ENCODE data around the gene ITPR1. TPM values are rescaled to one million over a fixed set of nuclear protein-coding genes. Genes with fewer than 3 reads are reported as not detected.

Gene ITPR1
- total RNA-seq, 4 donors from 2014 or later: 12.1 to 68.7 (median 25.6) TPM

DNA sequence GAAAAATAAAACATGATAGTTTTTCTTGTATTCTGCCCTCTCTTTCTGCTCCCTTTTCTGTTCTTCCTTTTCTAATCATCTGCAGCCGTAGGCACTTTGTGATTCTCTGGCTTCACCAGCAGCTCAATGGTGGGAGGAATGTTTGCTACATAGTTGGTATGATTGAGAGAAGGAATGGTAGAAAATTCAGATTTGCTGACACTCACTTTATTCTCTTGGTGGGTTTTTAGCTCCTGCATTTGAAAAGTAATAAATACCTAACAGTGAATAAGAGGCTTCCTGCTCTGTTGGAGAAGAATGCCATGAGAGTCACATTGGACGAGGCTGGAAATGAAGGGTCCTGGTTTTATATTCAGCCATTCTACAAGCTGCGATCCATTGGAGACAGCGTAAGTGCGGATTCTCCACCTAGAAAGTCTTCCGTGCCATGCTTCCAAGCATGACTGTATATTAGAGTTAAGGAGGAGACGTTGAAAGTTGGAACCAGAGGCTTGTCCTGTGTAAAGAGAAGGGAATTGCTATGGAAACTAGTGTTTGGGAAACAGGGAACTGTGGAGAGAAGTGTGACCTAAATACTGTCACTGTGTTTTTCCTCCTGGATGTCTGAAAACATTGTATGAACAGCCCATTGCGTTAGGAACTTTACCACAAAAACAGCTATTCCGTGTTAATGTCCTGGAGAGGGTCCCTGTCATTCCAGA, 148.9 kb downstream of the ITPR1 start:
- WGBS, 2 donors: 79 to 87% methylated on average over 9 of the region's 9 CpGs
- Histone ChIP-seq H3K27ac (peak overlapping the region in 1 of 4 donors; percentile 57), H3K4me3 (no peak overlapping the region), H3K9me3 (no peaks in the 10 kb centered on the region), H3K36me3 (peaks cover 0 to 61% (median 0%) of the 10 kb centered on the region in 3 donors), H3K4me1 (no peaks in the 10 kb centered on the region), H3K27me3 (no peaks in the 10 kb centered on the region)
- TF ChIP-seq, protein P1, sequence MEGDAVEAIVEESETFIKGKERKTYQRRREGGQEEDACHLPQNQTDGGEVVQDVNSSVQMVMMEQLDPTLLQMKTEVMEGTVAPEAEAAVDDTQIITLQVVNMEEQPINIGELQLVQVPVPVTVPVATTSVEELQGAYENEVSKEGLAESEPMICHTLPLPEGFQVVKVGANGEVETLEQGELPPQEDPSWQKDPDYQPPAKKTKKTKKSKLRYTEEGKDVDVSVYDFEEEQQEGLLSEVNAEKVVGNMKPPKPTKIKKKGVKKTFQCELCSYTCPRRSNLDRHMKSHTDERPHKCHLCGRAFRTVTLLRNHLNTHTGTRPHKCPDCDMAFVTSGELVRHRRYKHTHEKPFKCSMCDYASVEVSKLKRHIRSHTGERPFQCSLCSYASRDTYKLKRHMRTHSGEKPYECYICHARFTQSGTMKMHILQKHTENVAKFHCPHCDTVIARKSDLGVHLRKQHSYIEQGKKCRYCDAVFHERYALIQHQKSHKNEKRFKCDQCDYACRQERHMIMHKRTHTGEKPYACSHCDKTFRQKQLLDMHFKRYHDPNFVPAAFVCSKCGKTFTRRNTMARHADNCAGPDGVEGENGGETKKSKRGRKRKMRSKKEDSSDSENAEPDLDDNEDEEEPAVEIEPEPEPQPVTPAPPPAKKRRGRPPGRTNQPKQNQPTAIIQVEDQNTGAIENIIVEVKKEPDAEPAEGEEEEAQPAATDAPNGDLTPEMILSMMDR (IDR thresholded peaks at IDR 0.05): no peak
- no peak for TF ChIP-seq POLR2A (IDR thresholded peaks at IDR 0.05)
- intact Hi-C loops (cut with DNase I): no loop called here
- DNase-seq: no peak

DNA sequence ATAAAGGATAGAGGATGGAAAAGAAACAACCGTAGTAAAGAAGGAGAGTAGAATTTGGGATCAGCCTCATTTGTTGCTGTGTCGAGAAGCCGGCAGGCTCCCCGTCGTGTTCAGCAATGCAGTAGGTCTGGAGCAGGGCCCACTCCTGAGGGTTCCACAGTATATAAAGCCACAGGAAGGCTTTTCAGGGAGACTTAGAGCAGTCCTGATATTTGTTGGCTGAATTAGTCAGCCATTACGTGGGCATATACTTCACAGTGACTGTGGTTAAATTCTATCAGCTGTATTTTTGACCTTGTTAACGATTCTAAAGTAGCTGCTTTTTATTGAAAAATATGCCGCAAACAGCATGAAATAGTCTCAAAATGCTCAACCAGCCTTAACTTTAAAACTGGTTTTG, 149.5 kb downstream of the ITPR1 start:
- Histone ChIP-seq H3K9me3 (no peaks in the 10 kb centered on the region), H3K4me3 (no peak overlapping the region), H3K4me1 (no peaks in the 10 kb centered on the region), H3K27me3 (no peaks in the 10 kb centered on the region), H3K27ac (peak overlapping the region in 1 of 4 donors; percentile 57), H3K36me3 (peaks cover 0 to 67% (median 0%) of the 10 kb centered on the region in 3 donors)
- 84 to 86% methylated on average over 8 of the region's 8 CpGs for WGBS, 2 donors
- intact Hi-C loops (cut with DNase I): no loop called here
- DNase-seq: no peak
- TF ChIP-seq, protein P1 (IDR thresholded peaks at IDR 0.05): no peak
- TF ChIP-seq POLR2A (IDR thresholded peaks at IDR 0.05): no peak

DNA sequence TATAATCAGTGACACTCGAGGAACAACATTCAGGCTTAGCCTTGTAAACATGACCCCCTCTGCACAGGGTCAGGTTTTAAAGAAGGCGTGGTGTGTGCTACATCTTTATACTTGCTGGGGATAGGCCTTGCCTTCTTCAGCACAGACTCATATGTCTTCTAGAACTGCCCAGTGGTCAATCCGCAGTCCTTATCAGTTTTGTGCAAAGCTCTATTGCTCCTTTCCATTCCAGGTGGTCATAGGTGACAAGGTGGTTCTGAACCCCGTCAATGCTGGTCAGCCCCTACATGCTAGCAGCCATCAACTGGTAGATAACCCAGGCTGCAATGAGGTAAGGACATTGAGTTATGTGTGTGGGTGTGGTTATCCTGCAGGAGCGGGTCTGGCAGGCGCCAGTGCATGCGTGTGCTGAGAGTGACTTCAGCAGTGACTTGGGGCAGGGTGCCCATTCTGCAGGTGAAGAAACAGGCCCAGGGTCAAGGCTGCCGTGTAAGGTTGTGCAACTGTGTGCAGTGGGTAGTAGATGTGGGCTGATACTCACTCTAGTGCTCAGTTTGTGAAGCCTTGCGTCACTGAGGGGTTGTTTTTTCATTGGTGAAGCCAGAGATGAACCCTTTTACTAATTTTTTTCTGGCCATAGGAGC, 150.9 kb downstream of the ITPR1 start:
- no peaks in the 10 kb centered on the region for H3K4me1 ChIP-seq
- 75 to 76% methylated on average over 5 to 9 of the region's 9 CpGs for WGBS, 2 donors
- peaks cover 0 to 73% (median 0%) of the 10 kb centered on the region in 3 donors for H3K36me3 ChIP-seq
- intact Hi-C loops (cut with DNase I): no loop called here
- no peak for TF ChIP-seq POLR2A (IDR thresholded peaks at IDR 0.05)
- TF ChIP-seq, protein P1 (IDR thresholded peaks at IDR 0.05): no peak
- no peak overlapping the region for H3K4me3 ChIP-seq
- H3K27ac ChIP-seq: no peak overlapping the region
- no peak for DNase-seq
- H3K27me3 ChIP-seq: no peaks in the 10 kb centered on the region
- no peaks in the 10 kb centered on the region for H3K9me3 ChIP-seq

DNA sequence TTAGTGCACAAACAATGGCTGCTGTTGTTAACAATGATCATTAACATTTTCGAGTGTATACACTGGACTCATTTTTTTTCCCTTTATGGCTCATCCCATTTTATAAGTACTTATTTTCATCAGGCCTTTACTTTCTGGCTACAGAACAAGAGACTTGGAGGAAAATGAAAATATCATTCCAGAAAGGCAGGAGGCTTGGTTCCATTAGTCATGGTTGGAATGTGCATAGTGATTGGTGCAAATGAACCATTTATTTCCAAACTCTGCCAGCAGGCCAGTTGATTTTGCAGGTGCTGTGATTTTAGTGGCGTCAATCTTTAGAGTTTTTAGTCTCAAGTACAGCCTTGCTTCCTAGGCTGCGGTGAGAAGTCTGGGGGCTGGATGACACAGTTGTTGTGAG, 151.8 kb downstream of the ITPR1 start:
- Histone ChIP-seq H3K27ac (no peak overlapping the region), H3K9me3 (no peaks in the 10 kb centered on the region), H3K4me3 (no peak overlapping the region), H3K27me3 (no peaks in the 10 kb centered on the region), H3K4me1 (no peaks in the 10 kb centered on the region), H3K36me3 (peaks cover 0 to 70% (median 0%) of the 10 kb centered on the region in 3 donors)
- TF ChIP-seq, protein P1 (IDR thresholded peaks at IDR 0.05): no peak
- TF ChIP-seq POLR2A (IDR thresholded peaks at IDR 0.05): no peak
- WGBS, 2 donors: 63 to 88% methylated on average over 2 to 3 of the region's 3 CpGs
- DNase-seq: no peak
- intact Hi-C loops (cut with DNase I): no loop called here

DNA sequence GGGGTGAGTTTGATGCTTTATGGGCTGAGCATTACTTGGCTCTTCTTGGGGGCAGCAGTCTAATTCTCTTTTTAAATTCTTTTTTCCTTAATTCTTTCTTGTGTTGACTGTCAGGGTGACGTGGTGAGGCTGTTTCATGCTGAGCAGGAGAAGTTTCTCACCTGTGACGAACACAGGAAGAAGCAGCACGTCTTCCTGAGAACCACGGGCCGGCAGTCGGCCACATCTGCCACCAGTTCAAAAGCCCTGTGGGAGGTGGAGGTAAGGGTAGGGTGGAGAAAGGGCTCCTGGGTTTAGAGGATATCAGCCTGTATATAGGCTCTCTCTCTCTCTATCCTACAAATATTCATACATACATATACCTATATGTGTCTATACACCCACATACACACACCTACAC, 152.3 kb downstream of the ITPR1 start:
- no peak overlapping the region for H3K27ac ChIP-seq
- no peak overlapping the region for H3K4me3 ChIP-seq
- H3K36me3 ChIP-seq: peaks cover 0 to 65% (median 0%) of the 10 kb centered on the region in 3 donors
- 81 to 87% methylated on average over 6 of the region's 6 CpGs for WGBS, 2 donors
- H3K27me3 ChIP-seq: no peaks in the 10 kb centered on the region
- intact Hi-C loops (cut with DNase I): no loop called here
- H3K9me3 ChIP-seq: no peaks in the 10 kb centered on the region
- DNase-seq: no peak
- no peak for TF ChIP-seq POLR2A (IDR thresholded peaks at IDR 0.05)
- TF ChIP-seq, protein P1 (IDR thresholded peaks at IDR 0.05): no peak
- no peaks in the 10 kb centered on the region for H3K4me1 ChIP-seq

Measured in esophagus squamous epithelium (tissue), 5 donors.